Measurements from ENCODE around the gene GPC6. TPM values are rescaled to one million over a fixed set of nuclear protein-coding genes. Genes with fewer than 3 reads are reported as not detected.

Gene GPC6
- total RNA-seq, 1 donor: 77.8 TPM

DNA sequence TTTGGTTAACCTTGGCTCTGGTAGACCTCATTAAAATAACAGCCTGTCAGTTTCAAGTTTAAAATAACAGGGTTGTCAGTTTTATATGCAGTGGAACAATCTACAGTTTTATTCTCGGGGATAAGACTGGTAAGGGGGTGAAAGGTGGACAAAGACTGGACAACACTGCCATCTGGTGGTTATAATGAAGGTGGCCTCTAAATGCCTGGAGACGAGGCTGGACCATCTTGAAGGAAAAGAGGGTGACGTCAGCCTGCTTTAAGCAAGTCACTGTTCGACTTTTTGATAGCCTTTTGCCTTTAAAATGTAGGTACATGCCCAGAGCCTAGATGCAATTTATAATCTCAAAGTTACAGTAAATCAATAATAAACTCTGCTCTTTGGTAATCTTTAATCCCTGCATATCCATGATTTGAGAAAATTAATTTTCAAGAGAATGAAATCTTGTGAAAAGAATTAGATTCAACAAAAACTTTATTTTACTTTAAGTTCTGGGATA is 1135.9 kb downstream of the GPC6 start:
- H2AFZ ChIP-seq (ENCODE audit: low read length): no peak overlapping the region
- DNase-seq (ENCODE audit: insufficient read length, low spot score, missing footprints): peak; percentile 65
- H3K79me2 ChIP-seq (ENCODE audit: insufficient read depth, low read length): no peaks in the 10 kb centered on the region
- no peak overlapping the region for H3K4me2 ChIP-seq (ENCODE audit: insufficient read depth, low read length)
- H3K9me3 ChIP-seq (ENCODE audit: low read depth, low read length): no peaks in the 10 kb centered on the region
- H3K36me3 ChIP-seq (ENCODE audit: insufficient read depth, low read length): no peaks in the 10 kb centered on the region
- TF ChIP-seq, protein P1, sequence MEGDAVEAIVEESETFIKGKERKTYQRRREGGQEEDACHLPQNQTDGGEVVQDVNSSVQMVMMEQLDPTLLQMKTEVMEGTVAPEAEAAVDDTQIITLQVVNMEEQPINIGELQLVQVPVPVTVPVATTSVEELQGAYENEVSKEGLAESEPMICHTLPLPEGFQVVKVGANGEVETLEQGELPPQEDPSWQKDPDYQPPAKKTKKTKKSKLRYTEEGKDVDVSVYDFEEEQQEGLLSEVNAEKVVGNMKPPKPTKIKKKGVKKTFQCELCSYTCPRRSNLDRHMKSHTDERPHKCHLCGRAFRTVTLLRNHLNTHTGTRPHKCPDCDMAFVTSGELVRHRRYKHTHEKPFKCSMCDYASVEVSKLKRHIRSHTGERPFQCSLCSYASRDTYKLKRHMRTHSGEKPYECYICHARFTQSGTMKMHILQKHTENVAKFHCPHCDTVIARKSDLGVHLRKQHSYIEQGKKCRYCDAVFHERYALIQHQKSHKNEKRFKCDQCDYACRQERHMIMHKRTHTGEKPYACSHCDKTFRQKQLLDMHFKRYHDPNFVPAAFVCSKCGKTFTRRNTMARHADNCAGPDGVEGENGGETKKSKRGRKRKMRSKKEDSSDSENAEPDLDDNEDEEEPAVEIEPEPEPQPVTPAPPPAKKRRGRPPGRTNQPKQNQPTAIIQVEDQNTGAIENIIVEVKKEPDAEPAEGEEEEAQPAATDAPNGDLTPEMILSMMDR (IDR thresholded peaks at IDR 0.05; ENCODE audit: extremely low read depth, low read depth, low read length): peak; percentile 86
- H4K20me1 ChIP-seq (ENCODE audit: insufficient read depth, low read length): no peaks in the 10 kb centered on the region
- no peaks in the 10 kb centered on the region for H3K4me1 ChIP-seq (ENCODE audit: insufficient read depth, low read length)
- no peaks in the 10 kb centered on the region for H3K27me3 ChIP-seq (ENCODE audit: insufficient read depth, low read length)
- H3K4me3 ChIP-seq (ENCODE audit: insufficient read depth, low read length): no peak overlapping the region
- H3K27ac ChIP-seq (ENCODE audit: low read depth, low read length): no peak overlapping the region

DNA sequence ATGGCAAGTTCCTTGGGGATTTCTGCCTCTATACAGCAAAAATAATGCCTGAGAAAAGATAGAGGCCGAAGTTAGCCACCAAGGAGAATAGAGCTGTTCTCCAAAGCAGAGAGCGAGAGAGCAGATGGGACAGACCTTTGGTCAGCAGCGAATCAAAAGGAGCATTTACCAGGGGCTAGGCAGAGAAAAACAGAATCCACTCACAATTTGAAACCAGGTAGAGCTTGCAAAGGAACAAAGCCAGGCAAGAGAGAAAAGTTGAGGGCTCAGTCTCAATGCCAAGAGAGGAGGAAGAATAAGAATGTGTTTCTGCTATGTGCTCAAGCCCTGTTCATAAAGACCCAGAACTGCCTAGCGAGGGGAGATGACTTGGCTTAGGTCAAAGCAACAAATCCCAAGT is 1140.1 kb downstream of the GPC6 start:
- H3K9me3 ChIP-seq (ENCODE audit: low read depth, low read length): no peaks in the 10 kb centered on the region
- no peak overlapping the region for H3K4me2 ChIP-seq (ENCODE audit: insufficient read depth, low read length)
- H3K4me3 ChIP-seq (ENCODE audit: insufficient read depth, low read length): no peak overlapping the region
- no peaks in the 10 kb centered on the region for H4K20me1 ChIP-seq (ENCODE audit: insufficient read depth, low read length)
- H3K36me3 ChIP-seq (ENCODE audit: insufficient read depth, low read length): no peaks in the 10 kb centered on the region
- no peaks in the 10 kb centered on the region for H3K4me1 ChIP-seq (ENCODE audit: insufficient read depth, low read length)
- TF ChIP-seq, protein P1 (IDR thresholded peaks at IDR 0.05; ENCODE audit: extremely low read depth, low read depth, low read length): no peak
- no peaks in the 10 kb centered on the region for H3K79me2 ChIP-seq (ENCODE audit: insufficient read depth, low read length)
- DNase-seq (ENCODE audit: insufficient read length, low spot score, missing footprints): no peak
- H2AFZ ChIP-seq (ENCODE audit: low read length): no peak overlapping the region
- H3K27me3 ChIP-seq (ENCODE audit: insufficient read depth, low read length): no peaks in the 10 kb centered on the region
- no peak overlapping the region for H3K27ac ChIP-seq (ENCODE audit: low read depth, low read length)

DNA sequence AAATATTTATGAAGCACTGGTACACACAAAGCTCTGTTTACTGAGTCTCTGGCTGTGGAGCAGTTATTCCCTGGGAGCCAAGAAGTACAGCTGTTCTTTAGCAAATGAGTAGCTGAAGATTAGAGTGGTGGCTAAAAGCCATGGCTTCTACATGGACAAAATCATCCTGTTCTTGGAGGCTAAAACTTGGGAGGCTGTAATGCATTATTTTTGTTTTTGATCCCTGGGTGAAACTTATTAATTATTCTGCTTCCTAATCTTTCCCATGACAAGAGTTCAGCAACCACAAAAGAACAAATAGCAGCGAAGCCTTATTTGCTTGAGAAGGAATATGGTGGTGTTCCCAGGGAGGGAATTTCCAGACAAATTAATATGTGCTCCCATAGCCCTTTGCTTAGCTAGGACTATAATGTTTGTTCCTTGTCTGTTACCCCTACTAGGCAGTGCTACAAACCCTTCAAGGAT is 1143.4 kb downstream of the GPC6 start:
- Histone ChIP-seq H3K79me2 (ENCODE audit: insufficient read depth, low read length) (no peaks in the 10 kb centered on the region), H2AFZ (ENCODE audit: low read length) (no peak overlapping the region), H3K27ac (ENCODE audit: low read depth, low read length) (no peak overlapping the region), H3K4me2 (ENCODE audit: insufficient read depth, low read length) (no peak overlapping the region), H4K20me1 (ENCODE audit: insufficient read depth, low read length) (no peaks in the 10 kb centered on the region), H3K36me3 (ENCODE audit: insufficient read depth, low read length) (no peaks in the 10 kb centered on the region), H3K9me3 (ENCODE audit: low read depth, low read length) (no peaks in the 10 kb centered on the region), H3K4me3 (ENCODE audit: insufficient read depth, low read length) (no peak overlapping the region), H3K4me1 (ENCODE audit: insufficient read depth, low read length) (no peaks in the 10 kb centered on the region), H3K27me3 (ENCODE audit: insufficient read depth, low read length) (no peaks in the 10 kb centered on the region)
- DNase-seq (ENCODE audit: insufficient read length, low spot score, missing footprints): peak; percentile 35
- TF ChIP-seq, protein P1 (IDR thresholded peaks at IDR 0.05; ENCODE audit: extremely low read depth, low read depth, low read length): no peak

DNA sequence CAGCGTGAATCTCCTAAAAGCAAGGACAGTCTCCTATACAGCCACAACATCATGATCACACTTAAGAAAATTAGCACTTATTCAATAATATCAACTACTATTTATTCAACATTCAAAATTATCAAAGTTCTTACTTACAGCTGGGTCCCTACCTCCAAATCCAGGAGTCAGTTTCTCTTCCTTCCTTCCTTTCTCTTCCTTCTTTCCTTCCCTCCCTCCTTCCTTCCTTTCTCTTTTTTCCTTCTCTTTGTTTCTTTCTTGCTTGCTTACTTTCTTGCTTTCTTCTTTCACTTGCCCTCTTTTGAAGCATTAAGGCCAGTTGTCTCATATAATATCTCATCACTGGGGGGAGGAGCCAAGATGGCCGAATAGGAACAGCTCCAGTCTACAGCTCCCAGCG is 1145.2 kb downstream of the GPC6 start:
- no peaks in the 10 kb centered on the region for H4K20me1 ChIP-seq (ENCODE audit: insufficient read depth, low read length)
- no peak for DNase-seq (ENCODE audit: insufficient read length, low spot score, missing footprints)
- no peaks in the 10 kb centered on the region for H3K27me3 ChIP-seq (ENCODE audit: insufficient read depth, low read length)
- H3K79me2 ChIP-seq (ENCODE audit: insufficient read depth, low read length): no peaks in the 10 kb centered on the region
- no peaks in the 10 kb centered on the region for H3K9me3 ChIP-seq (ENCODE audit: low read depth, low read length)
- no peak overlapping the region for H3K4me3 ChIP-seq (ENCODE audit: insufficient read depth, low read length)
- H3K36me3 ChIP-seq (ENCODE audit: insufficient read depth, low read length): no peaks in the 10 kb centered on the region
- no peaks in the 10 kb centered on the region for H3K4me1 ChIP-seq (ENCODE audit: insufficient read depth, low read length)
- H3K27ac ChIP-seq (ENCODE audit: low read depth, low read length): no peak overlapping the region
- no peak overlapping the region for H2AFZ ChIP-seq (ENCODE audit: low read length)
- TF ChIP-seq, protein P1 (IDR thresholded peaks at IDR 0.05; ENCODE audit: extremely low read depth, low read depth, low read length): no peak
- no peak overlapping the region for H3K4me2 ChIP-seq (ENCODE audit: insufficient read depth, low read length)

Data from osteoblast (primary cell).